B cell (primary cell): Measurements from ENCODE around the gene EPB41L4B.

Experiments used
- EZH2 ChIP-seq: IDR thresholded peaks from 2 replicates; pipeline ENCODE4 v1.6.1; 2012; ENCODE audit warnings: borderline replicate concordance, low read depth, mild to moderate bottlenecking, moderate library complexity, low read length; ENCODE audit not compliant: insufficient read depth, poor library complexity, severe bottlenecking
- TF ChIP-seq, protein P1 (sequence below): fragments of 200-600 bp; IDR thresholded peaks from one replicate; pipeline ENCODE4 v1.8.0; 2022; ENCODE audit warnings: antibody characterized with exemption, mild to moderate bottlenecking

- TF ChIP-seq, protein P1, sequence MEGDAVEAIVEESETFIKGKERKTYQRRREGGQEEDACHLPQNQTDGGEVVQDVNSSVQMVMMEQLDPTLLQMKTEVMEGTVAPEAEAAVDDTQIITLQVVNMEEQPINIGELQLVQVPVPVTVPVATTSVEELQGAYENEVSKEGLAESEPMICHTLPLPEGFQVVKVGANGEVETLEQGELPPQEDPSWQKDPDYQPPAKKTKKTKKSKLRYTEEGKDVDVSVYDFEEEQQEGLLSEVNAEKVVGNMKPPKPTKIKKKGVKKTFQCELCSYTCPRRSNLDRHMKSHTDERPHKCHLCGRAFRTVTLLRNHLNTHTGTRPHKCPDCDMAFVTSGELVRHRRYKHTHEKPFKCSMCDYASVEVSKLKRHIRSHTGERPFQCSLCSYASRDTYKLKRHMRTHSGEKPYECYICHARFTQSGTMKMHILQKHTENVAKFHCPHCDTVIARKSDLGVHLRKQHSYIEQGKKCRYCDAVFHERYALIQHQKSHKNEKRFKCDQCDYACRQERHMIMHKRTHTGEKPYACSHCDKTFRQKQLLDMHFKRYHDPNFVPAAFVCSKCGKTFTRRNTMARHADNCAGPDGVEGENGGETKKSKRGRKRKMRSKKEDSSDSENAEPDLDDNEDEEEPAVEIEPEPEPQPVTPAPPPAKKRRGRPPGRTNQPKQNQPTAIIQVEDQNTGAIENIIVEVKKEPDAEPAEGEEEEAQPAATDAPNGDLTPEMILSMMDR = no peak
- TF ChIP-seq EZH2 = no peak
Observed at GRCh38 chr9:109149722-109150121, 171.1 kb downstream of the EPB41L4B start.
